HL-60/S4 (cell line): ENCODE results near the gene IGLON5.

Source experiments
- in situ Hi-C: fragments of 300-500 bp; cut with MboI; formaldehyde crosslinking; loops from 2 replicates; pipeline ENCODE4 v1.14.3; 2022; ENCODE audit warnings: low sequenced_read_pairs

The IGLON5 gene

DNA sequence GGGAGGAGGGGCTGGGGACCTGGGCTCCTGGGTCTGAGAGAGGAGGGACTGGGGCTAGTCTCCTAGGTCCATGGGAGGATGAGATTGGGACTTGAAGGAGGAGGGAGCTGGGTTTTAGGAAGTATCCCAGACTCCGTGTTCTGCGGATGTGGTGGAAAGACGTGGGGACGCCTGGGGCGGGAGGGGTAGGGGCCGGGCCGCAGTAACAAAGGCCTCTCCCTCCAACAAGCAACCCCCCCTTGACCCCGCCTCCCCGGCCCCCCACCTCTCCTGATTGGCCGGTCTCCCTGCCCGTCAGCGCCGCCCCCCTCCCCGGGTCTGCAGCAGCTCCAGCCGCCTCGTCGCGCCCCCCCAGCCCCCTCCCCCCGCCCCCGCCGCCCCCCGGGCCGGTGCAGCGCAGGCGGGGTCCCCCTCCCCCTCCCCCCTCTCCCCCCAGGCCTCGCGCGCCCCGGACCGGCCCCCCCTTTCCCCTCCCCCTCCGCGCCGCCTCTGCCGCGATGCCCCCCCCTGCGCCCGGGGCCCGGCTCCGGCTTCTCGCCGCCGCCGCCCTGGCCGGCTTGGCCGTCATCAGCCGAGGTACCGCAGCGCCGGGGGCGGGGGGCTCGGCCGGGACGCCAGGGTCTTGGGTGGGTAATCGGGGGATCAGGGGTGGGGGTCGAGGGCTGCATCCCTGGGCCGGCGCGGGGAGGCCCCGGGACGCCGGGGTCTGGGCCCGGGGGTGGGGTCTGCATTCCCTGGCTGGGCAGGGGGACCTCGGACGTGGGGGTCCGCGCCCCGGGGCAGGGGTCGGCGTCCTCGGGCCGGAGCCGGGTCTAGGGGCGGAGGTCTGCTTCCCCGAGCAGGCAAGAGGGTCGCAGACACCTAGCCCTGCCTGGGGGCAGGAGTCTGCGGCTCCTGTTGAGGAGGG lies at the start of gene IGLON5:
IGLON5 (plus strand) TSS at position 294 of the 907 bp plus-strand sequence; CDS start at position 498, 204 bp downstream.
- in situ Hi-C loops, result no loop called here

DNA sequence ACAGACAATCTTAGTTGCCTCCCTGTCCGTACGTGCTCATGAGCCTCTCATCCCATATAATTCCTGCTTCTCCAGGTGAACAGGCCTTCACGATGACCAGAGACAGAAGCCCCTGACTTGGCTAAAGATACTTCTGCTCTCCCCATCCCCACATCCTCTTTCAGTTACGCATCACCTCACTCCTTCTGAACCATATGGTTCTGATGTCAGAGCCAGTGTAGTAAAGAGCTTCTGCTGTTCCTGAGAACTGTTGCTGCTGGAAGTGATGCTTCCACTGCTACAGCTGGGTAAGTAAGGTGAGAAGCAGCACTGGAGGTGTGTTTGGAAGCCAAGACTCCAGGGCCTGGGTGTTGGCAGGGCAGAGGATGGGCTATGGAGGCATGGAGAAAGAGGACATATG lies 47.6 kb upstream of the IGLON5 start:
- in situ Hi-C loops, result no loop called here

DNA sequence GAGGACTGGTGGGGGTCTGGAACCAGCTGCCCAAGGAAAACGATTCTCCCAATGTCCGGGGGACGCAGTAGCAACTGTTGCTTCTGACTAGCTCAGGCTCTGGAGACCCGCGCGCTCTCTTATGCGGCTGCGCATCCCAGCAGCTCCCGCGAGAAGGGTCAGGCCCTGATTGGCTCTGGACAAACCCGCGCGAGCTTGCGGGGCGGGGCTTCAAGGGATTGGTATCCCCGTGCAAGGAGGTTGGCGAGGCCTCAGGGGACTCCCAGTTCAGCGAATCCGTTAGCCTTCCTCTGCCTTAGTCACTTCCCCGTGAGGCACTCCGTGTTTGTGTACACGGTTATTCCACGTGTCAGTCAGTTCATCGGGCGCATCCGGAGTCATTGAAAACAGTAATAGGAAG lies 40.4 kb upstream of the IGLON5 start:
- in situ Hi-C loops, result no loop called here

DNA sequence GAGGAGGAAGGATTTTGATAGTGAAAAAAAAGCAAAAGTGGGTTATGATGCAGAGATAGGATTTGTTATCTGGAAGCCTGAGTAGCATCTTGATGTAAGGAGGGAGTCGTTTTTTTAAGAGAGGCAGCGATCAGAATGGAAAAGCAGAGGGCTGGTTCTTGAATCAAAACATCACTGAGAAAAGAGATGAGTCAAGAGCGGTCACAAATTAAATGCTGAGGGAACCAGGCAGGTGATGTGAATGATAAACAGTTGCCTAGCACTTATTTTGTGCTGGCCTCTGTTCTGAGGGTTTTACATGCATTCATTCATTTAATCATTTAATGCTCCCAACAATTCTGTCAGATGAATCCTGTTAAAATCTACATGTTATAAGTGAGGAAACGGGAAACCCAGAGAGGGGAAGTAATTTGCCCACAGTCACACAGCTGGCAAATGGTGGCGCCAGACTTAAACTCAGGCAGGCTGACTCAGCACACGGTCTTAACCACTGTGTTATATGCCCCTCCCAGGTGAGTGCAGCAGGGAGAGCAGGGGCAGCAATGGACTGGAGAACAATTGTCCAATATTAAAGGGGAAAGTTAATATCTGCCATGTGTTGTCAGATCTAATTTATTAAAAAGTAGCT lies 39.1 kb upstream of the IGLON5 start:
- in situ Hi-C loops, result no loop called here

DNA sequence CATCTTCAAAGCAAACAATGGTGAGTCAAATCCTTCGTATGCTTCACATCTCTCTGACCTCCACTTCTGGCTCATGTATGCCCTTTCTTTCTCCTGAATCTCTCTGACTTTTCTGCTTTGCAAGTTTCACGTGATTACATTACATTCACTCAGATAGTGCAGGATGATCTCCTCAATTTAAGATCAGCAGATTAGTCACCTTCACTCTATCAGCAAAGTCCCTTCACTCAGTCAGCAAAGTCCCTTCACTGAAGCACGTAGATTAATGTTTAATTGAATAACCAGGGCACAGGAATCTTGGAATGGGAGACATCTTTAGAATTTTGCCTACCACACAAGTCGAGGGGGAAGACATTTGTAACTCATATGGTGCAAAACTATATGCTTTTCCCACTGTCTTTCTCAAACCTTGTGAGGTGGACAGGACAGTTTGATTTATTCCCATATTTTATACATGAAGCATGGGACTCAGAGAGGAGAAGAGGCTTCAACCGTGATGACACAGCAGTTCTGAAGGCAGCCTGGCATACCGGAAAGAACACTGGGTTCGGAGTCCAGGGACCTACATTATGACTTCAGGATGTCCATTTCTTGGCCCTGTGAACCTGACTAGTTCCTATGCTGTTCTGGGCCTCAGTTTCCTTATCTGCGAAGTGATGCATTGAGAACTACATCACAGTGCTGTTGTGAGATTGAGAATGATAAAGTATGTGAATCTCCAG lies 37.2 kb upstream of the IGLON5 start:
- in situ Hi-C loops, result no loop called here

DNA sequence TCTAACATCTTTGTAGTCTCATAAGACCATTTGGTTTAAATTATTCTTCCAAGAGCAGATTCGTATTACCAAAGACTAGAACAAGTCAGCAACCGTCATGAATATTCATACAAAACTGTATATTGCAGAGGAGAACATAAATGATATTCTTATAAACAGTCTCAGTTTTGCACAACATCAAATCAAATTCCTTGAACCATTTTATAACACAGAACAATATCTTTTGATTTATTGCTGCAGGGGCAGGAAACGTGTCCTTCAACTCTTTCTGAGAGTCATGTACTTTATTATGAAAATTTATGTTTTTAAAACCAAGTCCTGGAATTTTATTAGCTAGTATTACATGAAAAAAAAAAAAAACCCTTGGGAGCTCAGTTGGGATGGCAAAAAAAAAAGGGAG lies 34.3 kb upstream of the IGLON5 start:
- in situ Hi-C loops, result no loop called here

DNA sequence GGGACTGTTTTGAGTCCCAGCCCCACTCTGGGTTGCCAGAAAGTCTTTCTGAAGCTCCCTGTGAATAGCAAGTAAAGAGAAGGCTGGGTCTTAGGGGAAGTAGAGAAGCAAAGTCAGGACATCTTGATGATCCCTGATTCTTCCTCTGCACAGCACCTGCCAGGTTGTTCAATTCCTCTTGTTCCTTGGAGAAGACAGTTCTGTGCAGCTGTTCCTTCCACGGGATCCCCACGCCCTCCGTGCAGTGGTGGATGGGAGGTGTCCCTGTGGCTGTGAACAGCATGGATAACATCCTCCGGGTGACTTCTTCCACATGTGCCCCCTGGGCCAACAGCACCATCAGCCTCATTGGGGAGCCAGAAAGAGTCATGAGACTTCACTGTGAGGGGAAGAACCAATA lies 29.1 kb upstream of the IGLON5 start:
- in situ Hi-C loops, result no loop called here

DNA sequence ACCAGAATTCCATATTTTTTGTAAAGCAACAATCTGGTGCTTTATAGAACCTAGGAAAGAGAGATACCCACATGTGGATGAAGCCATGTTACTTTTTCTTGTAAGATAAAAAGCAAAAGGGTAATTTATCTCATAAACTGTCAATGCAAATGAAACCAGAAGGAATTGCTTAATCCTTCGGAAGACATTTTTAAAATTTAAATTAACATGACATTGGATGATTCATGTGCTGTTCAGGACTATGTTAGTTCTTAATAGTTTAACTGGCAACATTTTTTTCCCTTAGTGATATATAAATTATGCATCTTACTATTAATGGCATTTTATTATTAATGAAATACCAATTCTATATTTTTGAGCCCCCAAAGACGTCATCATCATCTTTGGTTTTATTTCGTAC lies 25.8 kb upstream of the IGLON5 start:
- in situ Hi-C loops, result no loop called here

DNA sequence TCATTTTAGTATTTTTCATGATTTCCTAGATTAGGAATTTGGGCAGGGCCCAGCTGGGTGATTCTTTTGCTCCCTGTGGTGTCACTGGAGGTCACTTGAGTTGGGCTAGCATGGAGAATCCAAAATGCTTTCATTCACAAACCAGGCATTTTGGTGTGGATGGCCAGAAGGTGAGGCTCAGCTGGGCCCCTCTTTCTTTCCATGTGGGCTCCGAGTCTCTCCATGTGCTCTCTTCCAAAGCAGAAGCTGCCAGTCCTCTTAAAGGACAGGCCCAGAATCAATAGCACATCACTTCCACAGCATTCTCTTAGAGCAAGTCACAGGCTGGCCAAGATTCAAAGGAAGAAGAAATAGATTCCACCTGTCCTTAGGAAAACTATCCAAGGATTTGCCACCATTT lies 21.8 kb upstream of the IGLON5 start:
- in situ Hi-C loops, result no loop called here

DNA sequence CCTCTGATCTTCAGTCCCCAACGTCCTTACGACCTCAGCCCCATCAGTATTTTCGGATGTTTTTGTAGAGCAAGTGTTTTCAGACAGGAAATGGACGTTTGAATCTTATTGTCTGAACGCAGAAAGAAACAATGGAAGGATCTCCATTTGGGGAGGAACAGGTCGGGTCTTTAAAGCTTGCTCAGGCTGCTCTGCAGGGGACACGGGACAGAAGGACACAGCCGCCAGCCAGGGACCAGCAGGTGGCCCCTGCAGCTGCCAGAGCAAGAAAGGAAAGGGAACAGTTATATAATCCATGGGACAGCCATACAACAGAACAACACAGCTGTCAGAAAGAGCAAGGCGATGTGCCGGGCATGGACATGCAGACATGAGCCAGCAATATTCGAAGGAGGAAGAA lies 18.5 kb upstream of the IGLON5 start:
- in situ Hi-C loops, result no loop called here

DNA sequence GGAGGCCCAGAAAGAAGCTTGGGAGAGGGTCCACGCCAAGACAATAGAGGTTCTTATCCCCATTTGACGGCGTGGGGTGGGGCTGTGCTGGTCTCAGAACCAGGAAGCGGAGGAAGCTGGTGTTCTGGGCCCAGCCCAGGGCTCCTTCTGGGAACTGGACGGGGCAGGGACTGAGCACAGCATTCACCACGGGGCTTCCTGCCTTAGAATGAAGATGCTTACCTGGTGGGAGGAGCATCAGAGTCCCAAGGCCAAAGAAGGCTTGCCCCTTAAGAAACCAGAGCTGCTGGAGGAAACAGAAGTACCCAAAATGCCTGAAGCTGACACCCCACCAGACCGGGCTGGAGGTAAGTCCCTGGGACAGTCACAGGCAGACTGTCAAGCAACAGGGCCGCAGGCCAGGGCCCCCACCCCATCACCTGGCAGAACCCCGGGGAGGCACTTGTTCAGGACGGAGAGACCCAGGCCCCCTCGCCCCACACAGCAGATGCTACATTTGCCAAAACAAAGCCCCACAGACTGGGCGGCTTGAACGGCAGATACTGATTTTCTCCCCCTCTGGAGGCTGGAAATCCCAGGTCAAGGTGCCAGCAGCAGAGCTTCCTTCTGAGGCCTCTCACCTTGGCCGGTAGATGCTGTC lies 17.8 kb upstream of the IGLON5 start:
- in situ Hi-C loops, result no loop called here

DNA sequence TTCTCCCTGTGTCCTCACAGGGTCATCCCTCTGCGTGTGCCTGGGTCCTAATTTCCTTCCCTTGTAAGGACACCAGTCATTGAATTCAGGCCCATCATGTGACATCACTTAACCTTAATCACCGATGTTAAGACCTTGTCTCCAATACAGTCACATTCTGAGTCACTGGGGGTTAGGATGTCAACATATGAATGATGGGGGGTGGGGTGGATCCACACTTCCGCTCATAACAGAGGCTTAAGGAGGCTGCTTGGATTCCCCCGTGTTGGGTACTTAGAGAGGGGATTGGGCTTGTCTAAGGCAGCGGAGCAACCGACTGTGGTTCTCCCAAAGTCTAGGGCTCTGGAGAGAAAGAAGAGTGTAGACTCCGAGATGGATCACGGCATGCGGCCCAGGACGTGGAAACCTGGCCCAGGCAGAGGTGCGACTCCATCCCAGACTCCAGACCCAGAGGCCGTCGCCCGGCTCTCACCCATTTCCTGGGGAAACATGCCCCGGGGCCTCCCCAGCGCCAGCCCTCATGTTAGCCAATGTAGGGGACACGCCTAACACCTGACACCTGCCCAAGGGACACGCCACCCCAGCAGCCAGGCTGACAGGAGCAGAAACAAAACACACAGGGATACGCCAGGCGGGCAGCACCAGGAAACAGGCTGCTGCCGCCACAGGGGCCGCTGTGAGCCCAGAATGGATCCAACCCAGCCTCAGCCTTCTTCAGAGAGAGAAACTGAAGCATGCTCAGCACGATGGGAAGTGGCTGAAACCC lies 17.1 kb upstream of the IGLON5 start:
- in situ Hi-C loops, result no loop called here

DNA sequence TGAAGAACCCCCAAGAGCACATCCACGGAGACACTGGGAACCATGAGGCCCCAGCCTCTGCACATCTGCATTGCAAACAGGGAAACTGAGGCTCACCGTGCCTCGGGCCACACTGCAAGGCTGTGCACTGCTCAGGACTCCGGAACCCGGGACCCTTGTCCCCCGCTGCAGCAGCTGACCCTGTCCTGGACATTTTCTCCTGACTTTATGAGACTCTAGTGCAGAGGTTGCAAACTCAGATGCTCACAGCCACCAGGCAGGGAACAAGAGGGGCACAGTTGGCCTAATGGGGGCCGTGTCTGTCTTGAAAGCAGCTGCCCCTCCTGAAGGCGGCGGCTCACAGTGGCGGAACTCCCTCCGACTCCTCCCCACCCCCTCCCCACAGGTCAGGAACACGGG lies 16.5 kb upstream of the IGLON5 start:
- in situ Hi-C loops, result no loop called here

DNA sequence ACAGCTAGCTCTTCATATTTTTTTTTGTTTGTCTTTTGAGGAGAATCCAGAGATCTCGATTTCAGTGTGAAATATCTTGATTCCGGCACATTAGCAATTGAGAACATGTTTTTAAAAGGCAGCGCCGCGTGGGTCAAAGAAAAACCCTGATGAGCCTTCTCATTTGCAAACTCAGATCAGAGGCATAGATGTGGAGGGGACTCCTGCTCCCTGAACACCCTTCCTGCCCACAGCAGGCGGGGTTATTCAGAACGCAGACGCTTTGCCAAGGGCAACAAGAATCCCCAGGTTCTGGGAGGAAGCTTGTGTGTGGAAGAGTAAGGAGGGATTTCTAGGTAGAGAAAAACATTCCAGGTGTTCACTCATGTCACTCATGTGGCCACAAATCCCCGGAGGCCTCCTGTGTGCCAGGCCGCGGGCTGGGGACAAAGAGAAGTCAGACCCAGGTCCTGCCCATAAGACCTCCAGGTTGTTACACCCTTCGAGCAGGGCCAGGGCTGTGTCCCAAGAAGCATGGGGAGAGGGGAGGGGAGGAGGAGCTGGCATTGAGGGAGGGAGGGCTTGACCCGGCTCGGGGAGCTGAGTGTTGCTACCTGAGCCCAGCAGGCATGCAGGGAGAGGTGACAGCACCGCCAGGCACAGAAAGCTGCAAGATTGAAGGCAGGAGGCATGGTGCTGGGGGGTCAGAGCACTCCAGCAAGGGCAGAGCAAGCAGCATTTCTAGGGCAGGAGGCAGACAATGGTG lies 15.9 kb upstream of the IGLON5 start:
- in situ Hi-C loops, result no loop called here

DNA sequence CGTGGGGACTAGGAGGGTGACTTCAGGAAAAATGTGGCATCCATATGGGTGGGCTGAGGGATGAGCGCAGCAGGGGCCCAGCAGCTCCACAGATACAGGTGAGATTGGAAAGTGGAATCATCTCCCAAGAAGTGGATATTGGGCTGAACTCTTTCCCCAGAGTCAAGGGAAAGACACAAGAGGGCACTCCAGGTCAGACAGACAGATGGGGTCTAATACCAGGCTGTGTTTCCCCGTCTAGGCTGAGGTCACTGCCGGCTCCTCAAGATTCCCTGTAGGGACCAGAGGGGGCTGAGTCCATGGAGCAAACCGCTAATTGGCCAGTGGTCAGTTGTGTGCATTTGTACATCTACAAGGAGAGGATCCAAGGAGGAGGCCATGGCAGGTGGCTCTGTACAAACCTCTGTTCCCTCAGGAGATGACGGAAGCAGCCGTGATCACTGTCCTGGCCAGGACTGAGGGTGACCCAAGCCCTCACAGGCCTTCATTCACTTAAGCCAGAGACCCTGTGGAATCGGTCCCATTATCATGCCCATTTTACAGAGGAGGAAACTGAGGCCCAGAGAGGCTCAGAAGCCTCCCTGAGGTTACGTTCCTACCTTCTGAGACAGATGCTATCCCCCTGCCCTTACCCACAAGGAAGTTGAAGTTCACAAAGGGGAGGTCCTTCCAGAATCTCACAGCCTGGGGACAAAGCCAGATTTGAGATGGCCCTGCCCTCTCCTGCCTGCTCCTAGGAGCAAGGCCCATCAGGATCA lies 14.9 kb upstream of the IGLON5 start:
- in situ Hi-C loops, result no loop called here

DNA sequence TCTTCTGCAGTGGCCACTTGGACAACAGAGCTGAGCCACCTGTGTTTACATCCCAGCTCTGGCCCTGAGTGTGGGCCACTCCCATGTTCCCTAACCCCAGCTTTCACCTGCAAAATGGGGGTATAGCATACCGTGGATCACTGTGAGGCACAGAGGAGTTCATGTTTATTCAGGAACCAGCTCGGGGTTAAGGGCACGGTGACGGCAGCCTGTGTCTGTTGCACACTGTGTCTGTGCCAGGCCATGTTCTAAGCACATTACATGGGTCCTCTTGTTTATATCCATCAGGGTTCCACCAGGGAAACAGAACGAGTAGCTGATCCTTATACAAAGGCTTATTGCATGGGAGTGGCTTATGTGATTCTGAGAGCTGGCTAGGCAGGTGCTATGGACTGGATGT lies 14.0 kb upstream of the IGLON5 start:
- in situ Hi-C loops, result no loop called here

DNA sequence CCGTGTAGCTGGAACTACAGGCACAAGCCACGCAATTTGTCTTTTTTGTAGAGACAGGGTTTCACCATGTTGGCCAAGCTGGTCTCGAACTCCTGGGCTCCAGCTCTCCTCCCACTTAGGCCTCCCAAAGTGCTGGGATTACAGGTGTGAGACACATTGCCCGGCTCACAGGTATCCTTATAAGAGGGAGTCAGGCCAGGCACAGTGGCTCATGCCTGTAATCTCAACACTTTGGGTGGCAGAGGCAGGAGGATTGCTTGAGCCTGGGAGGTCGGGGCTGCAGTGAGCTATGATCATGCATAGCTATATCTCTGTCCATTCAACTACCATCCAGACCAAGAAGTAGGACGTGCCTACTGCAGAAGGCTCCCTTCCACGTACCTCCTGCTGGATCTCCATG lies 10.2 kb upstream of the IGLON5 start:
- in situ Hi-C loops, result no loop called here

DNA sequence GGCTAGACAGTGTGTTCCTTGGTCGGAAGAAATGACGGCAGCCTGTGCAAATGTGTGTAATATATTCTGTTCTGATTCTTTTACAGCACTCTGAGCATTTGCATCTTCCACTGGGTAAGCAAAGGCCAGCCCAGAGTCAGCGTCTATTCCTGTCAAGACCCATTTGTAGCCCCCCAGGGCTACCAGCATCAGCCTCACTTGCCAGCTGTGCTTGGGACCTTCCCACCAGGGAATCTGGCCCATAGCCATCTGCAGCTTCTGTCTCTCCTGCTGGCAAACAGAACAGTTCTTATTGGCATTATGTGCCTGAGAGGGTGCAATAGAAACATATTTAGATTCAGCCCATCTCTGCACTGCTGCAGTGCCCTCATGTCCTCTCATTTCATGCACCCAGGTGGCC lies 6.0 kb upstream of the IGLON5 start:
- in situ Hi-C loops, result no loop called here

DNA sequence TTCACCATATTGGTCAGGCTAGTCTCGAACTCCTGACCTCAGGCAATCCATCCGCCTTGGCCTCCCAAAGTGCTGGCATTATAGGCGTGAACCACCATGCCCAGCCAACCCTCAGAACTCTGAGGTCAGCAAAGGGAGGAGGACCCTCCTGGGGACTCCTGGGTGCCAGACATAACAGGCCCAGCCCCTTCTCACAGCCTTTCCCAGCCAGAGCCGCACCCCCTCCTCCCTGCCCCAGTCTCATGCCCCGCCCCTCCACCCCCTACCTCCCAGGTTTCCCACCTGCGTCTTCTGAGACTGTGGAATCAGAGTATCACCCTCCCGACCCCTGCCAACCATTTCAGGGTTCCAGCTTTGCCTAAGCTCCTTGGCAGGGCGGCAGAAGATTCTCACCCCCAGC lies 5.2 kb downstream of the IGLON5 start:
- in situ Hi-C loops, result no loop called here
